Measurements from ENCODE around the gene LCT. TPM values are rescaled to one million over a fixed set of nuclear protein-coding genes. Genes with fewer than 3 reads are reported as not detected.

LCT gene
- polyA plus RNA-seq, 1 of the 3 experiments (the other 2 are of a cell fraction): not detected

- no peak for TF ChIP-seq IRF3 (IDR thresholded peaks at IDR 0.05; ENCODE audit: low read depth, low read length)
- TF ChIP-seq NFIC (IDR thresholded peaks at IDR 0.05; ENCODE audit: borderline replicate concordance): no peak
- TF ChIP-seq, protein P1, sequence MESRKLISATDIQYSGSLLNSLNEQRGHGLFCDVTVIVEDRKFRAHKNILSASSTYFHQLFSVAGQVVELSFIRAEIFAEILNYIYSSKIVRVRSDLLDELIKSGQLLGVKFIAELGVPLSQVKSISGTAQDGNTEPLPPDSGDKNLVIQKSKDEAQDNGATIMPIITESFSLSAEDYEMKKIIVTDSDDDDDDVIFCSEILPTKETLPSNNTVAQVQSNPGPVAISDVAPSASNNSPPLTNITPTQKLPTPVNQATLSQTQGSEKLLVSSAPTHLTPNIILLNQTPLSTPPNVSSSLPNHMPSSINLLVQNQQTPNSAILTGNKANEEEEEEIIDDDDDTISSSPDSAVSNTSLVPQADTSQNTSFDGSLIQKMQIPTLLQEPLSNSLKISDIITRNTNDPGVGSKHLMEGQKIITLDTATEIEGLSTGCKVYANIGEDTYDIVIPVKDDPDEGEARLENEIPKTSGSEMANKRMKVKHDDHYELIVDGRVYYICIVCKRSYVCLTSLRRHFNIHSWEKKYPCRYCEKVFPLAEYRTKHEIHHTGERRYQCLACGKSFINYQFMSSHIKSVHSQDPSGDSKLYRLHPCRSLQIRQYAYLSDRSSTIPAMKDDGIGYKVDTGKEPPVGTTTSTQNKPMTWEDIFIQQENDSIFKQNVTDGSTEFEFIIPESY (IDR thresholded peaks at IDR 0.05; ENCODE audit: borderline replicate concordance, low read depth): no peak
- no peak for TF ChIP-seq MEF2A (IDR thresholded peaks at IDR 0.05; ENCODE audit: borderline replicate concordance, low read depth)
- no peak for TF ChIP-seq TAF1 (IDR thresholded peaks at IDR 0.05; ENCODE audit: borderline replicate concordance, low read depth, low read length)
- TF ChIP-seq POLR2AphosphoS5 (IDR thresholded peaks at IDR 0.05; ENCODE audit: low read depth, low read length): no peak
- TF ChIP-seq EP300 (IDR thresholded peaks at IDR 0.05; ENCODE audit: borderline replicate concordance in 1 of 2, low read depth in 1 of 2, low read length in 1 of 2): peak in 1 of 2 experiments; percentile 10; a peak in 1 of 4 replicates
- TF ChIP-seq CHD2 (IDR thresholded peaks at IDR 0.05; ENCODE audit: low read length, partially characterized antibody): no peak
- TF ChIP-seq FOSL2 (IDR thresholded peaks at IDR 0.05; ENCODE audit: borderline replicate concordance, low read depth): no peak
- TF ChIP-seq SIN3A (IDR thresholded peaks at IDR 0.05; ENCODE audit: borderline replicate concordance, low read depth, low read length): no peak
- no peak; the same call in 1 of the 2 replicates for TF ChIP-seq RXRA (IDR thresholded peaks at IDR 0.05; ENCODE audit: borderline replicate concordance, low read depth)
- TF ChIP-seq REST (IDR thresholded peaks at IDR 0.05; ENCODE audit: low read depth, low read length): no peak
Measured at GRCh38 chr2:135839713-135840112, 2.7 kb upstream of the LCT start (continued).

GRCh38 chr2:135838502-135838901 lies 1.5 kb upstream of the LCT start:
- DNase-seq: no peak
- 0 out of 4 replicates have a peak overlapping the region, but pooled peaks of 1 of the 2 experiments have one; percentile 0 for H3K27ac ChIP-seq (ENCODE audit: low read depth in 2 of 2, low read length in 1 of 2)
- H3K36me3 ChIP-seq (replicated peaks in 1 of 2; ENCODE audit: control insufficient read depth in 1 of 2, insufficient read depth in 2 of 2, low read length in 1 of 2): peaks cover 4 to 14% of the 10 kb centered on the region in 2 experiments
- WGBS (ENCODE audit: low lambda C conversion rate): 95% methylated on average over 3 of the region's 3 CpGs
- H3K9me3 ChIP-seq: no peaks in the 10 kb centered on the region
- H3K79me2 ChIP-seq (ENCODE audit: insufficient read depth): no peaks in the 10 kb centered on the region
- CTCF ChIA-PET: no interaction called here
- H3K4me1 ChIP-seq (ENCODE audit: control insufficient read depth in 1 of 2, insufficient read depth in 2 of 2, low read depth in 1 of 2, low read length in 1 of 2): peaks cover 11 to 16% of the 10 kb centered on the region in 2 experiments; a peak in 3 of 4 replicates
- H3K4me2 ChIP-seq: 0 out of 2 replicates have a peak overlapping the region, but pooled peaks have one; percentile 60
- no peaks in the 10 kb centered on the region for H3F3A ChIP-seq (replicated peaks; ENCODE audit: insufficient read depth)
- POLR2A ChIA-PET: no interaction called here
- H3K4me3 ChIP-seq (ENCODE audit: low read depth in 2 of 2, low read length in 1 of 2): no peak overlapping the region
- no peaks in the 10 kb centered on the region for H3K27me3 ChIP-seq (ENCODE audit: insufficient read depth)
- no peak overlapping the region for H3K9ac ChIP-seq
- H3K9me2 ChIP-seq: no peaks in the 10 kb centered on the region
- H2AFZ ChIP-seq (ENCODE audit: low read depth): no peak overlapping the region
- H4K20me1 ChIP-seq (ENCODE audit: insufficient read depth): no peaks in the 10 kb centered on the region
- TF ChIP-seq SMC3 (IDR thresholded peaks at IDR 0.05; ENCODE audit: low read depth, low read length): no peak
- no peak for TF ChIP-seq IRF3 (IDR thresholded peaks at IDR 0.05; ENCODE audit: low read depth, low read length)
- no peak for TF ChIP-seq GATA2 (CRISPR knock-in tag; IDR thresholded peaks at IDR 0.05)
- TF ChIP-seq USF1 (IDR thresholded peaks at IDR 0.05; ENCODE audit: borderline replicate concordance, low read depth): no peak
- TF ChIP-seq POLR2AphosphoS5 (IDR thresholded peaks at IDR 0.05; ENCODE audit: low read depth, low read length): no peak
- no peak for TF ChIP-seq CTCF (IDR thresholded peaks at IDR 0.05)
- TF ChIP-seq, protein P2, sequence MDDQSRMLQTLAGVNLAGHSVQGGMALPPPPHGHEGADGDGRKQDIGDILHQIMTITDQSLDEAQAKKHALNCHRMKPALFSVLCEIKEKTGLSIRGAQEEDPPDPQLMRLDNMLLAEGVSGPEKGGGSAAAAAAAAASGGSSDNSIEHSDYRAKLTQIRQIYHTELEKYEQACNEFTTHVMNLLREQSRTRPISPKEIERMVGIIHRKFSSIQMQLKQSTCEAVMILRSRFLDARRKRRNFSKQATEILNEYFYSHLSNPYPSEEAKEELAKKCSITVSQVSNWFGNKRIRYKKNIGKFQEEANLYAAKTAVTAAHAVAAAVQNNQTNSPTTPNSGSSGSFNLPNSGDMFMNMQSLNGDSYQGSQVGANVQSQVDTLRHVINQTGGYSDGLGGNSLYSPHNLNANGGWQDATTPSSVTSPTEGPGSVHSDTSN (IDR thresholded peaks at IDR 0.05): no peak
- no peak for TF ChIP-seq FOXM1 (IDR thresholded peaks at IDR 0.05; ENCODE audit: low read depth)

Data from SK-N-SH (cell line).